Naive B cell (primary cell): ENCODE results near the gene ITPKB. TPM values are rescaled to one million over a fixed set of nuclear protein-coding genes. Genes with fewer than 3 reads are reported as not detected.
"Not testable (repeated sequence)": the region's sequence is repeated elsewhere in the genome, so short reads cannot be mapped to it uniquely, and the experiment has no call there.

Source experiments
- ATAC-seq, 2 donors: fragments of 150-1000 bp; cut with Tn5 transposase; 2 replicates each; pipeline ENCODE4 v1.10.0; 2021; ENCODE audit warnings: low read depth in 2 of 2, mild to moderate bottlenecking in 2 of 2, moderate library complexity in 2 of 2
- DNase-seq: peaks from one replicate; pipeline ENCODE4 v3.0.0; 2022
- H3K27ac Mint-ChIP-seq, 6 donors: one replicate each; pipeline ENCODE4 v1.8.0; 2020 to 2022; ENCODE audit warnings: mild to moderate bottlenecking in 6 of 6, mixed read lengths in 6 of 6, moderate library complexity in 5 of 6, inconsistent platforms in 2 of 6
- H3K27me3 Mint-ChIP-seq, 3 donors: one replicate each; pipeline ENCODE4 v1.8.0; 2021 to 2022; ENCODE audit warnings: mixed read lengths in 3 of 3, mild to moderate bottlenecking in 1 of 3
- H3K36me3 Mint-ChIP-seq, 2 donors: one replicate each; pipeline ENCODE4 v1.8.0; 2020 to 2022; ENCODE audit warnings: mixed read lengths in 2 of 2, inconsistent platforms in 1 of 2, mild to moderate bottlenecking in 1 of 2
- H3K4me1 Mint-ChIP-seq, 3 donors: one replicate each; pipeline ENCODE4 v1.8.0; 2020 to 2022; ENCODE audit warnings: mixed read lengths in 3 of 3, inconsistent platforms in 1 of 3, mild to moderate bottlenecking in 1 of 3, moderate library complexity in 1 of 3
- H3K4me3 Mint-ChIP-seq, 8 donors: one replicate each; pipeline ENCODE4 v1.8.0; 2020 to 2022; ENCODE audit warnings: mild to moderate bottlenecking in 8 of 8, mixed read lengths in 8 of 8, moderate library complexity in 8 of 8, inconsistent platforms in 2 of 8
- H3K9me3 Mint-ChIP-seq, 7 donors: one replicate each; pipeline ENCODE4 v1.8.0; 2020 to 2022; ENCODE audit warnings: mixed read lengths in 7 of 7, mild to moderate bottlenecking in 5 of 7, inconsistent platforms in 2 of 7, moderate library complexity in 1 of 7
- polyA plus RNA-seq, 6 donors: library from polyadenylated mRNA; unstranded; fragments of 300-500 nt; fragmentation: Illumina TruSeq; gene quantifications; one replicate each; pipeline ENCODE4 v1.2.3, GENCODE V29; 2021; ENCODE audit warnings: low read depth in 6 of 6

Gene ITPKB
- polyA plus RNA-seq, 6 donors from 2014 or later, result 24.5 to 48.9 (median 34.1) TPM

DNA sequence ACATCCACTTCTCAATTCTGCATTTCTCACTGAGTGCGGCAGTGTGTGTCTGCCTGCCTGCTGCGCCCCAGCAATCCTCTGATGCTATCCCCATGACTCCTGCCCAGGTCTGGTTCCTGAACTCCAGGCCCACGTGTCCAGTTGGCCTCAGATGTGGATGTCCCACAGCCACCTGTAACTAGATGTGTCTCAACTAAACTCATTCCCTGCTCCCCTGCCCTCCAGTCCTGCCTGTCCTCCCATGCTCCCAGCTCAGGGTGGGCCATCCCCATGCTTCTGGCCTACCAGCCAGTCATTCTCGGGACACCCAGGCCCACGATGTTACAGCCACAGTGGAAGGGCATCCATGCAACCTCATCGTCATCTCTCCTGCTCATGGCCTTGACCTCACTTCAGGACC lies 113.8 kb downstream of the ITPKB start:
- ATAC-seq (no peak), DNase-seq (no peak)
- H3K4me1 Mint-ChIP-seq, result peaks cover 25 to 45% (median 33%) of the 10 kb centered on the region in 3 donors
- H3K27ac Mint-ChIP-seq, result peak overlapping the region in 1 of 6 donors; percentile 29
- peak overlapping the region in 2 of 8 donors; percentile 32 to 44 for H3K4me3 Mint-ChIP-seq
- peaks cover 0 to 5% of the 10 kb centered on the region in 2 donors for H3K36me3 Mint-ChIP-seq
- peaks cover 0 to 7% (median 3%) of the 10 kb centered on the region in 7 donors for H3K9me3 Mint-ChIP-seq
- no peaks in the 10 kb centered on the region for H3K27me3 Mint-ChIP-seq

DNA sequence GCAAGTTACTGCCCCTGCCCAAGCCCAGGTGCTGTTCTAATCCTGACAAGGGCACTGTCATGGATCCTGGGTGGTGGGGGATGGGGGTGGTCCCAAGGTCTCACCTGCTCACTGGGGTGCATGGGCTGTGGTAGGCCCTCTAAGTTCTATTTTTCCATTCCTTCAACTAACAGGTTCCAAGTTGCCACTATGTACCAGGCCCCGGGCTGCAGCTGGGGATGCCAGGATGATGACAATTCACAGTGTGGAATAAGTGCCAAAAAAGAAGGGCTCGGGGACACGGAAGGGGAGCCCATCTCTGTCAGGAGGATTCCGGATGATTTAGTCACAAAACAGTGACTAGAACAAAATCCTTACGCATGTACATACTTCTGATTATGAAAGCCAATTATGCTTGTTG lies 114.6 kb downstream of the ITPKB start:
- Mint-ChIP-seq H3K27me3 (peaks cover 0 to 1% (median 0%) of the 10 kb centered on the region in 3 donors), H3K27ac (no peak overlapping the region), H3K9me3 (peaks cover 0 to 7% (median 3%) of the 10 kb centered on the region in 7 donors), H3K4me3 (peak overlapping the region in 1 of 8 donors; percentile 31), H3K36me3 (peaks cover 0 to 5% of the 10 kb centered on the region in 2 donors), H3K4me1 (peaks cover 24 to 43% (median 28%) of the 10 kb centered on the region in 3 donors)
- DNase-seq (no peak), ATAC-seq (no peak)

DNA sequence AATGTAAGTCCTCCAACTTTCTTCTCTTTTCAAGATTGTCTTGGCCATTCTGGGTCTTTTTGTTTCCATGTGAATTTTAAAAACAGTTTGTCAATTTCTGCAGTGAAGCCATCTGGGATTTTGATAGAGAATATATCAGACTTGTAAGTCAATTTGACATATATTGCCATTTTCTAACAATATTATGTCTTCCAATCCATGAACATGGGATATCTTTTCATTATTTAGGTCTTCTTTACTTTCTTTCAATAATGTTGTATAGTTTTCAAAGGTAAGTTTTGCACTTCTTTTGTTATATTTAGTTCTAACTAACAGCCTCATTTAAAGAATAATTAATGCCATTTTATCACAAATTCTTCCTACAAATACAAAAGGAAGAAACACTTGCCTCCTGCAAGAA lies 117.1 kb downstream of the ITPKB start:
- ATAC-seq, result no peak
- peaks cover 16 to 21% (median 18%) of the 10 kb centered on the region in 3 donors for H3K4me1 Mint-ChIP-seq

GRCh38 chr1:226619031-226619430 lies 120.1 kb downstream of the ITPKB start:
- Mint-ChIP-seq H3K27ac (peak overlapping the region in 2 of 6 donors; percentile 57 to 64), H3K4me3 (peak overlapping the region in 1 of 8 donors; percentile 53), H3K9me3 (peaks cover 0 to 6% (median 0%) of the 10 kb centered on the region in 7 donors), H3K27me3 (peaks cover 0 to 9% (median 6%) of the 10 kb centered on the region in 3 donors), H3K4me1 (no peaks in the 10 kb centered on the region), H3K36me3 (peaks cover 0 to 7% of the 10 kb centered on the region in 2 donors)
- ATAC-seq, result no peak
- no peak for DNase-seq

More for the DNA sequence above, 117.1 kb downstream of the ITPKB start:
- Mint-ChIP-seq H3K9me3 (peaks cover 0 to 6% (median 0%) of the 10 kb centered on the region in 7 donors), H3K36me3 (peaks cover 0 to 2% of the 10 kb centered on the region in 2 donors), H3K4me3 (no peak overlapping the region), H3K27me3 (peaks cover 0 to 6% (median 2%) of the 10 kb centered on the region in 3 donors), H3K27ac (no peak overlapping the region)
- DNase-seq, result no peak

GRCh38 chr1:226618380-226618779 lies 120.7 kb downstream of the ITPKB start:
- Mint-ChIP-seq H3K9me3 (peaks cover 0 to 6% (median 0%) of the 10 kb centered on the region in 7 donors), H3K27me3 (peaks cover 0 to 9% (median 6%) of the 10 kb centered on the region in 3 donors), H3K36me3 (peaks cover 0 to 7% of the 10 kb centered on the region in 2 donors), H3K27ac (no peak overlapping the region), H3K4me3 (no peak overlapping the region), H3K4me1 (no peaks in the 10 kb centered on the region)
- ATAC-seq (no peak), DNase-seq (no peak)

GRCh38 chr1:226617719-226618118 lies 121.4 kb downstream of the ITPKB start:
- peak overlapping the region in 1 of 6 donors; percentile 44 for H3K27ac Mint-ChIP-seq
- not testable (repeated sequence) for H3K27me3 Mint-ChIP-seq, H3K4me3 Mint-ChIP-seq, H3K9me3 Mint-ChIP-seq, H3K4me1 Mint-ChIP-seq, ATAC-seq, DNase-seq, H3K36me3 Mint-ChIP-seq

DNA sequence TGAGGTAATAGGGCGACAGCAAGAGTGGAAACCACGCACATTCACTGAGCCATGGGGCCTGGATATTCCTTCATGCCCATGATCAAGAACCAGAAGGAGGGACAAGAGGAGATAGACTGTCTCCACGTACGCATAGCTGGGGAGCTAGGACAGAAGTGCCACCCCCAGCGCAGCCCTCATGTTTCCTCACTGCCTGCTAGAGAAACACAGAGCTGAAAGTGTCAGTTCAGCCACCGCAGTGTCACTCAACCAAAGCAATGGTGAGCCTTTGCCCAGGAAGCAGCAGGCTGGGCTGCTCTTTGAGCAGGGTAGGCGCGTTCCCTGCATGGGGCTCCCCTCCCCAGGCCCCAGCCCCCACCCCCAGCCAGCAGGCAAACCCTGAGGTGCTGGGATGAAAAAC lies 122.0 kb downstream of the ITPKB start:
- Mint-ChIP-seq H3K36me3 (peaks cover 0 to 7% of the 10 kb centered on the region in 2 donors), H3K27me3 (peaks cover 0 to 9% (median 6%) of the 10 kb centered on the region in 3 donors), H3K27ac (peak overlapping the region in 3 of 6 donors; percentile 8 to 93 (median 71)), H3K4me1 (no peaks in the 10 kb centered on the region), H3K4me3 (no peak overlapping the region), H3K9me3 (peaks cover 0 to 3% (median 0%) of the 10 kb centered on the region in 7 donors)
- no peak for ATAC-seq
- no peak for DNase-seq

DNA sequence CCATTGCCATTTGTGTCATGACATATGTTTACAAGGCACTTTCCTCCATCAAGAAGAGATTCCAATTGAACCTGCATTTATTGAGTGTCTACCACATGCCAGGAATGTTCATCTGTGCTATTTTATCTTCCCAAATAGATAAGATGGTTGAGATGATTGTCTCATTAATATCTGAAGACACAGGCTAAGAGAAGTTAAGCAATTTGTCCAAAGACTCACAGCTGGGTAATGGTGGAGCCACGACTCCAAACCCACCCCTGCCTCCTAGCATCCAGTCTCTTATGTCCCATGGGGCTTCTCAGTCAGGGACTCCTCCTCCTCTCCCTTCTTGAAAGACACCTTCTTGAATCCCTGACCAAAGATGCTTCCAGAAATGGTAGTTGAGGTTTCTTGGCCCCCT lies 122.4 kb downstream of the ITPKB start:
- peaks cover 0 to 3% (median 0%) of the 10 kb centered on the region in 7 donors for H3K9me3 Mint-ChIP-seq
- DNase-seq (no peak), ATAC-seq (no peak)
- peaks cover 0 to 7% of the 10 kb centered on the region in 2 donors for H3K36me3 Mint-ChIP-seq
- peak overlapping the region in 3 of 6 donors; percentile 8 to 93 (median 33) for H3K27ac Mint-ChIP-seq
- peaks cover 0 to 9% (median 6%) of the 10 kb centered on the region in 3 donors for H3K27me3 Mint-ChIP-seq
- H3K4me3 Mint-ChIP-seq, result no peak overlapping the region
- H3K4me1 Mint-ChIP-seq, result no peaks in the 10 kb centered on the region

DNA sequence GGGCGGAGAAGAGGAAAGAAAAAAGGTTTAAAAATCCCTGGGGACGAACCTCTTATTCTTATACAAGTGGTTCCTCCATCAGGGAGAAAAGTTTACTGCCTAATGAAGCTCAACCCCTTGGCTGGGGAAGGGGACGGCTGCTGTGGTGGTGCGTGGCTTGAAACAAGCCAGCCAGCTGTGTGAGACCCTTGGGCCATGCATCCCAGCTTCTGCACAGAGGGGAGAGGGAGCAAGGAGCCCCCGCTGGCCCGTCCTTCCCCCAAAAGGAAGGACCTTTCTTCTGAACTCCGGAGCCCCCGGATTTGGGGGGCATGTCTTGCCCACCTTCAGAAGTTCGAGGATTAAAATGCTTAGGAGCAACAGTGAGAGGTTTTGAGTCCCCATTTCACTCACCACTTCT lies 123.2 kb downstream of the ITPKB start:
- H3K27me3 Mint-ChIP-seq, result peaks cover 0 to 9% (median 6%) of the 10 kb centered on the region in 3 donors
- H3K27ac Mint-ChIP-seq, result no peak overlapping the region
- H3K4me3 Mint-ChIP-seq, result no peak overlapping the region
- H3K9me3 Mint-ChIP-seq, result peaks cover 0 to 3% (median 0%) of the 10 kb centered on the region in 7 donors
- H3K4me1 Mint-ChIP-seq, result no peaks in the 10 kb centered on the region
- peaks cover 0 to 7% of the 10 kb centered on the region in 2 donors for H3K36me3 Mint-ChIP-seq
- no peak for DNase-seq
- ATAC-seq, result no peak

DNA sequence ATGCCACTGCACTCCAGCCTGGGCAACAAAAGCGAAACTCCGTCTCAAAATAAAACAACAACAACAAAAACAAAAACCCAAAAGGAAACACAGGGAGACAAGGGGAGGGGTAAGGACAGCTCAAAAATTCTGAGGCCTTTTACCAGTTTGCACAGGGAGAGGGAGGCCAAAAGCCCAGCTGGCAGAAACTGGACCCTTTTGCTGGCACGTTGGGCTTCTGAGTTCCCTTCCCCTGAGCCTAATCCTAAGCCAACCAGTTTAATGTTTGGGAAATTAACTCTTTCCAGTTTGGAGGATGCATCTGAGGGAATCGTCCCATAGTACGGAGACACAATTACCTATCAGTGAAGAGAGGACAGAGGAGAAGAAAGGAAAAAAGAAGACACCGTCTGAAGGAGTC lies 127.1 kb downstream of the ITPKB start:
- not testable (repeated sequence) for ATAC-seq, H3K27ac Mint-ChIP-seq, DNase-seq, H3K9me3 Mint-ChIP-seq, H3K4me1 Mint-ChIP-seq, H3K36me3 Mint-ChIP-seq, H3K4me3 Mint-ChIP-seq
- peaks cover 6 to 18% (median 11%) of the 10 kb centered on the region in 3 donors for H3K27me3 Mint-ChIP-seq

GRCh38 chr1:226611301-226611700 lies 127.8 kb downstream of the ITPKB start:
- DNase-seq (no peak), ATAC-seq (no peak)
- peaks cover 0 to 5% (median 0%) of the 10 kb centered on the region in 3 donors for H3K4me1 Mint-ChIP-seq
- H3K36me3 Mint-ChIP-seq, result no peaks in the 10 kb centered on the region
- H3K27me3 Mint-ChIP-seq, result peaks cover 6 to 11% (median 11%) of the 10 kb centered on the region in 3 donors
- no peak overlapping the region for H3K4me3 Mint-ChIP-seq
- H3K27ac Mint-ChIP-seq, result no peak overlapping the region
- H3K9me3 Mint-ChIP-seq, result no peaks in the 10 kb centered on the region

GRCh38 chr1:226610671-226611070 lies 128.4 kb downstream of the ITPKB start:
- peaks cover 0 to 5% (median 0%) of the 10 kb centered on the region in 3 donors for H3K4me1 Mint-ChIP-seq
- H3K36me3 Mint-ChIP-seq, result no peaks in the 10 kb centered on the region
- no peaks in the 10 kb centered on the region for H3K9me3 Mint-ChIP-seq
- H3K27ac Mint-ChIP-seq, result no peak overlapping the region
- peaks cover 6 to 11% (median 11%) of the 10 kb centered on the region in 3 donors for H3K27me3 Mint-ChIP-seq
- DNase-seq (no peak), ATAC-seq (no peak)
- H3K4me3 Mint-ChIP-seq, result no peak overlapping the region

GRCh38 chr1:226609836-226610455 lies 129.1 kb downstream of the ITPKB start:
- Mint-ChIP-seq H3K4me3 (no peak overlapping the region), H3K9me3 (no peaks in the 10 kb centered on the region)

More at GRCh38 chr1:226609836-226610455, 129.1 kb downstream of the ITPKB start:
- ATAC-seq (no peak), DNase-seq (no peak)
- H3K36me3 Mint-ChIP-seq, result no peaks in the 10 kb centered on the region
- peaks cover 6 to 11% (median 11%) of the 10 kb centered on the region in 3 donors for H3K27me3 Mint-ChIP-seq
- no peak overlapping the region for H3K27ac Mint-ChIP-seq
- peaks cover 0 to 5% (median 0%) of the 10 kb centered on the region in 3 donors for H3K4me1 Mint-ChIP-seq
